ENCODE data around the gene KCNK2. TPM values are rescaled to one million over a fixed set of nuclear protein-coding genes. Genes with fewer than 3 reads are reported as not detected.

Gene KCNK2
- total RNA-seq, 2 experiments from 2014 or later = not detected

- no peaks in the 10 kb centered on the region for H3K9me3 ChIP-seq (ENCODE audit: low read length)
- no peaks in the 10 kb centered on the region for H4K20me1 ChIP-seq (ENCODE audit: insufficient read depth, low read length)
- TF ChIP-seq EZH2phosphoT487 (IDR thresholded peaks at IDR 0.05; ENCODE audit: borderline replicate concordance, low read depth, low read length) = no peak
- TF ChIP-seq, protein P1, sequence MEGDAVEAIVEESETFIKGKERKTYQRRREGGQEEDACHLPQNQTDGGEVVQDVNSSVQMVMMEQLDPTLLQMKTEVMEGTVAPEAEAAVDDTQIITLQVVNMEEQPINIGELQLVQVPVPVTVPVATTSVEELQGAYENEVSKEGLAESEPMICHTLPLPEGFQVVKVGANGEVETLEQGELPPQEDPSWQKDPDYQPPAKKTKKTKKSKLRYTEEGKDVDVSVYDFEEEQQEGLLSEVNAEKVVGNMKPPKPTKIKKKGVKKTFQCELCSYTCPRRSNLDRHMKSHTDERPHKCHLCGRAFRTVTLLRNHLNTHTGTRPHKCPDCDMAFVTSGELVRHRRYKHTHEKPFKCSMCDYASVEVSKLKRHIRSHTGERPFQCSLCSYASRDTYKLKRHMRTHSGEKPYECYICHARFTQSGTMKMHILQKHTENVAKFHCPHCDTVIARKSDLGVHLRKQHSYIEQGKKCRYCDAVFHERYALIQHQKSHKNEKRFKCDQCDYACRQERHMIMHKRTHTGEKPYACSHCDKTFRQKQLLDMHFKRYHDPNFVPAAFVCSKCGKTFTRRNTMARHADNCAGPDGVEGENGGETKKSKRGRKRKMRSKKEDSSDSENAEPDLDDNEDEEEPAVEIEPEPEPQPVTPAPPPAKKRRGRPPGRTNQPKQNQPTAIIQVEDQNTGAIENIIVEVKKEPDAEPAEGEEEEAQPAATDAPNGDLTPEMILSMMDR (conservative IDR thresholded peaks at IDR 0.05; ENCODE audit: low read length) = no peak
- H3K79me2 ChIP-seq (ENCODE audit: insufficient read depth, low read depth, low read length) = no peaks in the 10 kb centered on the region
- H3K36me3 ChIP-seq (ENCODE audit: insufficient read depth, low read length) = no peaks in the 10 kb centered on the region
- H3K4me3 ChIP-seq (ENCODE audit: low read depth, low read length, poor library complexity, severe bottlenecking) = no peak overlapping the region
- ChIA-PET POLR2A (no interaction called here), CTCF (ENCODE audit: unreplicated experiment) (no interaction called here)
- no peaks in the 10 kb centered on the region for H3K4me1 ChIP-seq (ENCODE audit: insufficient read depth, low read length, poor library complexity, severe bottlenecking)
- H2AFZ ChIP-seq (ENCODE audit: low read length) = no peak overlapping the region
- no peak overlapping the region for H3K27ac ChIP-seq (ENCODE audit: low read depth, low read length, poor library complexity, severe bottlenecking)
- DNase-seq (ENCODE audit: low spot score) = no peak
- H3K9me2 ChIP-seq (ENCODE audit: insufficient read depth, low read length) = no peaks in the 10 kb centered on the region
- no TSS peak for BruUV-seq (replicated peaks)
- intact Hi-C loops (cut with micrococcal nuclease; ENCODE audit: unreplicated experiment) = no loop called here
- no peak overlapping the region for H3K4me2 ChIP-seq (ENCODE audit: low read length)
These were observed 182.1 kb downstream of the KCNK2 start for GRCh38 chr1:215264649-215265048.

DNA sequence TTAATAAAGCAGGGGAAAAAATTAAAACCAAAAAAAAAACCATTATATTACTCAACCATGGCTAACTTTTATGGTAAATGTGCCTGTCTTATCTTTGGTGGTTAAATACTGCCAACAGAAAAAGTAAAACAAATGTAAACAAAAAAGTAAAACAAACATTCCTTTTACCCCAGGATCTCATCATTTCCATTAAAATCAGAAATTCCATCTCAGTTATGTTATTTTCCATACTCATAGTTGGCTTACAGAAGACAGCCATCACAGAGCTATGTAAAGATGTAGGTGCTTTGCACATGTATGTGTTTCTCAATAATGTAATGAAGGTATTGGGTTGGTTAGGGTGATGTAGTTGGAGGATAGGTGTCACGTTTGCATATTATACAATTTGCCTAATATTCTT lies 185.0 kb downstream of the KCNK2 start:
- no peak overlapping the region for H3K4me3 ChIP-seq (ENCODE audit: low read depth, low read length, poor library complexity, severe bottlenecking)
- no peaks in the 10 kb centered on the region for H3K4me1 ChIP-seq (ENCODE audit: insufficient read depth, low read length, poor library complexity, severe bottlenecking)
- ChIA-PET POLR2A (no interaction called here), CTCF (ENCODE audit: unreplicated experiment) (no interaction called here)
- H3K79me2 ChIP-seq (ENCODE audit: insufficient read depth, low read depth, low read length) = no peaks in the 10 kb centered on the region
- H3K27ac ChIP-seq (ENCODE audit: low read depth, low read length, poor library complexity, severe bottlenecking) = no peak overlapping the region
- no peak for DNase-seq (ENCODE audit: low spot score)
- TF ChIP-seq, protein P1 (conservative IDR thresholded peaks at IDR 0.05; ENCODE audit: low read length) = no peak
- TF ChIP-seq EZH2phosphoT487 (IDR thresholded peaks at IDR 0.05; ENCODE audit: borderline replicate concordance, low read depth, low read length) = no peak
- intact Hi-C loops (cut with micrococcal nuclease; ENCODE audit: unreplicated experiment) = no loop called here
- no peaks in the 10 kb centered on the region for H3K9me3 ChIP-seq (ENCODE audit: low read length)
- H3K4me2 ChIP-seq (ENCODE audit: low read length) = no peak overlapping the region
- H2AFZ ChIP-seq (ENCODE audit: low read length) = no peak overlapping the region
- no peaks in the 10 kb centered on the region for H3K9me2 ChIP-seq (ENCODE audit: insufficient read depth, low read length)
- no peaks in the 10 kb centered on the region for H4K20me1 ChIP-seq (ENCODE audit: insufficient read depth, low read length)
- no TSS peak for BruUV-seq (replicated peaks)
- H3K36me3 ChIP-seq (ENCODE audit: insufficient read depth, low read length) = no peaks in the 10 kb centered on the region

GRCh38 chr1:215269955-215270354 lies 187.4 kb downstream of the KCNK2 start:
- POLR2A ChIA-PET = interaction anchor here (0.6 kb wide), 1 partner anchor 33 kb away, joined by 3 read pairs; no protein-coding TSS in a partner anchor
- H3K4me3 ChIP-seq (ENCODE audit: low read depth, low read length, poor library complexity, severe bottlenecking) = no peak overlapping the region
- TF ChIP-seq EZH2phosphoT487 (IDR thresholded peaks at IDR 0.05; ENCODE audit: borderline replicate concordance, low read depth, low read length) = no peak
- TF ChIP-seq, protein P1 (conservative IDR thresholded peaks at IDR 0.05; ENCODE audit: low read length) = no peak

More at GRCh38 chr1:215269955-215270354, 187.4 kb downstream of the KCNK2 start:
- Histone ChIP-seq H3K36me3 (ENCODE audit: insufficient read depth, low read length) (no peaks in the 10 kb centered on the region), H3K4me2 (ENCODE audit: low read length) (no peak overlapping the region), H3K27ac (ENCODE audit: low read depth, low read length, poor library complexity, severe bottlenecking) (no peak overlapping the region), H2AFZ (ENCODE audit: low read length) (no peak overlapping the region), H3K9me3 (ENCODE audit: low read length) (no peaks in the 10 kb centered on the region), H3K79me2 (ENCODE audit: insufficient read depth, low read depth, low read length) (no peaks in the 10 kb centered on the region), H4K20me1 (ENCODE audit: insufficient read depth, low read length) (no peaks in the 10 kb centered on the region), H3K4me1 (ENCODE audit: insufficient read depth, low read length, poor library complexity, severe bottlenecking) (no peaks in the 10 kb centered on the region), H3K9me2 (ENCODE audit: insufficient read depth, low read length) (no peaks in the 10 kb centered on the region)
- intact Hi-C loops (cut with micrococcal nuclease; ENCODE audit: unreplicated experiment) = no loop called here
- BruUV-seq (replicated peaks) = no TSS peak
- no peak for DNase-seq (ENCODE audit: low spot score)
- CTCF ChIA-PET (ENCODE audit: unreplicated experiment) = no interaction called here

Measured in OCI-LY7 (cell line).